Esophagus squamous epithelium (tissue), 4 donors: ENCODE data around the gene ALG8.

Experiments
- POLR2A ChIP-seq, 4 donors: fragments of 450-650 bp; IDR thresholded peaks; one replicate each; pipeline ENCODE4 v1.6.1; 2017; ENCODE audit warnings: antibody characterized with exemption in 4 of 4, mild to moderate bottlenecking in 4 of 4, moderate library complexity in 3 of 4
- TF ChIP-seq, protein P1 (sequence below), 6 experiments: fragments of 450-650 bp in 4 of 6; fragments of 200-600 bp in 2 of 6; sonication (generic) in 2 of 6; IDR thresholded peaks; one replicate each; pipeline ENCODE4 v1.5.1; 2016 to 2019; ENCODE audit warnings: antibody characterized with exemption in 6 of 6, mild to moderate bottlenecking in 4 of 6, moderate library complexity in 4 of 6

DNA sequence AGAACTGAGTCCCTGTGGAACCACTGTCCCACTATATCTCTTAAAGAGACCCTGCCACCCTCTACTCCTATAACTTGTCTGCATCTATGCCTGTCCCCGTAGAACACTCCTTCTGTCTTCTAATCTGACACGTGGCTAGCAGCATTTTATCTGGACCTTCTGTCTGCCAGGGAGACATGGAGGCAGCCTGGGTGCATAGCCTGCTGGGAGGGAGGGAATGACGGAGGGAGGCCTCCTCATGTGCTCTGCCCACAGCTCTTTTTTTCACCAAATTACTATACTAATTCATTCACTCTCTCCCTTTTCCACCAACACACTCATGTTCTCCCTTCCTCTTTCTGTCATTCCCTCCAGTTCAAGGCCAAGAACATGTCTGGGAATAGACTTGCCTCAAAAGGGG is 83.3 kb downstream of the ALG8 start:
- TF ChIP-seq, protein P1, sequence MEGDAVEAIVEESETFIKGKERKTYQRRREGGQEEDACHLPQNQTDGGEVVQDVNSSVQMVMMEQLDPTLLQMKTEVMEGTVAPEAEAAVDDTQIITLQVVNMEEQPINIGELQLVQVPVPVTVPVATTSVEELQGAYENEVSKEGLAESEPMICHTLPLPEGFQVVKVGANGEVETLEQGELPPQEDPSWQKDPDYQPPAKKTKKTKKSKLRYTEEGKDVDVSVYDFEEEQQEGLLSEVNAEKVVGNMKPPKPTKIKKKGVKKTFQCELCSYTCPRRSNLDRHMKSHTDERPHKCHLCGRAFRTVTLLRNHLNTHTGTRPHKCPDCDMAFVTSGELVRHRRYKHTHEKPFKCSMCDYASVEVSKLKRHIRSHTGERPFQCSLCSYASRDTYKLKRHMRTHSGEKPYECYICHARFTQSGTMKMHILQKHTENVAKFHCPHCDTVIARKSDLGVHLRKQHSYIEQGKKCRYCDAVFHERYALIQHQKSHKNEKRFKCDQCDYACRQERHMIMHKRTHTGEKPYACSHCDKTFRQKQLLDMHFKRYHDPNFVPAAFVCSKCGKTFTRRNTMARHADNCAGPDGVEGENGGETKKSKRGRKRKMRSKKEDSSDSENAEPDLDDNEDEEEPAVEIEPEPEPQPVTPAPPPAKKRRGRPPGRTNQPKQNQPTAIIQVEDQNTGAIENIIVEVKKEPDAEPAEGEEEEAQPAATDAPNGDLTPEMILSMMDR (IDR thresholded peaks at IDR 0.05) = no peak
- TF ChIP-seq POLR2A (IDR thresholded peaks at IDR 0.05) = no peak
